ENCODE results near the gene RAD51B. TPM values are rescaled to one million over a fixed set of nuclear protein-coding genes. Genes with fewer than 3 reads are reported as not detected.

Gene RAD51B
- total and polyA plus RNA-seq, 4 donors, result 2.5 to 95.0 (median 9.6) TPM

GRCh38 chr14:68634874-68635595 is 815.5 kb downstream of the RAD51B start:
- H3K9me3 ChIP-seq (ENCODE audit: control insufficient read depth in 4 of 4, insufficient read depth in 3 of 4, low read length in 3 of 4), result no peaks in the 10 kb centered on the region
- H3K27me3 ChIP-seq (ENCODE audit: control insufficient read depth in 3 of 3, insufficient read depth in 3 of 3, low read length in 2 of 3), result no peaks in the 10 kb centered on the region
- H3K36me3 ChIP-seq (ENCODE audit: control insufficient read depth in 4 of 4, insufficient read depth in 4 of 4, low read length in 4 of 4), result no peaks in the 10 kb centered on the region
- TF ChIP-seq CTCF (IDR thresholded peaks at IDR 0.05; ENCODE audit: control extremely low read depth, extremely low read depth), result no peak
- H3K4me1 ChIP-seq (ENCODE audit: control insufficient read depth in 5 of 5, insufficient read depth in 5 of 5, low read length in 5 of 5), result peaks cover 4 to 78% (median 51%) of the 10 kb centered on the region in 5 donors
- H3K9ac ChIP-seq (ENCODE audit: insufficient read depth in 1 of 2, low read length in 2 of 2), result no peak overlapping the region
- whole genome bisulfite sequencing, 2 donors, result 86 to 90% methylated on average over 5 of the region's 5 CpGs
- no peak overlapping the region for H3K27ac ChIP-seq (ENCODE audit: low read depth in 1 of 2, low read length in 1 of 2)
- H3K4me3 ChIP-seq, result no peak overlapping the region
- no peak for ATAC-seq (ENCODE audit: insufficient read depth, low FRiP score)
- DNase-seq, result peak in 1 of 3 donors; percentile 61

GRCh38 chr14:68636597-68636996 is 817.0 kb downstream of the RAD51B start:
- TF ChIP-seq CTCF (IDR thresholded peaks at IDR 0.05; ENCODE audit: control extremely low read depth, extremely low read depth), result no peak
- 67 to 68% methylated on average over 5 of the region's 5 CpGs for WGBS, 2 donors
- Histone ChIP-seq H3K27me3 (ENCODE audit: control insufficient read depth in 3 of 3, insufficient read depth in 3 of 3, low read length in 2 of 3) (no peaks in the 10 kb centered on the region), H3K36me3 (ENCODE audit: control insufficient read depth in 4 of 4, insufficient read depth in 4 of 4, low read length in 4 of 4) (no peaks in the 10 kb centered on the region), H3K9me3 (ENCODE audit: control insufficient read depth in 4 of 4, insufficient read depth in 3 of 4, low read length in 3 of 4) (peaks cover 0 to 3% (median 0%) of the 10 kb centered on the region in 4 donors), H3K4me3 (no peak overlapping the region), H3K4me1 (ENCODE audit: control insufficient read depth in 5 of 5, insufficient read depth in 5 of 5, low read length in 5 of 5) (peaks cover 4 to 73% (median 38%) of the 10 kb centered on the region in 5 donors), H3K9ac (ENCODE audit: insufficient read depth in 1 of 2, low read length in 2 of 2) (peak overlapping the region in 1 of 2 donors; percentile 18), H3K27ac (ENCODE audit: low read depth in 1 of 2, low read length in 1 of 2) (peak overlapping the region; percentile 25 to 84)
- ATAC-seq (ENCODE audit: insufficient read depth, low FRiP score) (no peak), DNase-seq (peak in 1 of 3 donors; percentile 19)

- ATAC-seq (ENCODE audit: insufficient read depth, low FRiP score) (peak; percentile 38), DNase-seq (peak; percentile 84 to 97 (median 94))
- Histone ChIP-seq H3K9me3 (ENCODE audit: control insufficient read depth in 4 of 4, insufficient read depth in 3 of 4, low read length in 3 of 4) (peaks cover 0 to 3% (median 0%) of the 10 kb centered on the region in 4 donors), H3K36me3 (ENCODE audit: control insufficient read depth in 4 of 4, insufficient read depth in 4 of 4, low read length in 4 of 4) (no peaks in the 10 kb centered on the region), H3K27ac (ENCODE audit: low read depth in 1 of 2, low read length in 1 of 2) (peak overlapping the region; percentile 52 to 84), H3K27me3 (ENCODE audit: control insufficient read depth in 3 of 3, insufficient read depth in 3 of 3, low read length in 2 of 3) (no peaks in the 10 kb centered on the region), H3K4me3 (no peak overlapping the region), H3K4me1 (ENCODE audit: control insufficient read depth in 5 of 5, insufficient read depth in 5 of 5, low read length in 5 of 5) (peaks cover 4 to 65% (median 31%) of the 10 kb centered on the region in 5 donors), H3K9ac (ENCODE audit: insufficient read depth in 1 of 2, low read length in 2 of 2) (peak overlapping the region in 1 of 2 donors; percentile 68)
- TF ChIP-seq CTCF (IDR thresholded peaks at IDR 0.05; ENCODE audit: control extremely low read depth, extremely low read depth), result no peak
- 67 to 75% methylated on average over 13 of the region's 13 CpGs for WGBS, 2 donors
Measured at GRCh38 chr14:68637106-68638021, 817.8 kb downstream of the RAD51B start.
